Caki2 (cell line): Measurements from ENCODE around the gene SURF4. TPM values are rescaled to one million over a fixed set of nuclear protein-coding genes. Genes with fewer than 3 reads are reported as not detected.
"Not testable (repeated sequence)": the region's sequence is repeated elsewhere in the genome, so short reads cannot be mapped to it uniquely, and the experiment has no call there.

Experiments used
- DNase-seq: peaks from one replicate; pipeline ENCODE4 v3.0.0-alpha.2; 2015; ENCODE audit warnings: low read depth
- in situ Hi-C: cut with HindIII; loops from 2 replicates; pipeline ENCODE4 v1.10.0; 2016; ENCODE audit warnings: low sequenced_read_pairs, low pct_unique_long_range_greater_than_20kb, mixed read lengths
- total RNA-seq: library from RNA; depleted of rRNA; stranded (reverse); fragments of >200 nt; shearing (Covaris generic); gene quantifications from 2 replicates; pipeline ENCODE4 v1.2.3, GENCODE V29; 2014; ENCODE audit warnings: low replicate concordance

The SURF4 gene
- total RNA-seq, 1 experiment from 2014 or later, result 370 TPM

- in situ Hi-C loops, result no loop called here
- no peak for DNase-seq
Measured at GRCh38 chr9:133402689-133403088, 26.8 kb upstream of the SURF4 start.

GRCh38 chr9:133401588-133401987 lies 25.7 kb upstream of the SURF4 start:
- in situ Hi-C loops, result no loop called here

GRCh38 chr9:133400292-133400691 lies 24.4 kb upstream of the SURF4 start:
- in situ Hi-C loops, result no loop called here
- no peak for DNase-seq

More at GRCh38 chr9:133401588-133401987, 25.7 kb upstream of the SURF4 start:
- no peak for DNase-seq

GRCh38 chr9:133397895-133398294 lies 22.0 kb upstream of the SURF4 start:
- in situ Hi-C loops, result no loop called here
- no peak for DNase-seq

- in situ Hi-C loops, result no loop called here
- DNase-seq, result no peak
Measured at GRCh38 chr9:133397370-133397769, 21.5 kb upstream of the SURF4 start.

GRCh38 chr9:133396952-133397351 lies 21.1 kb upstream of the SURF4 start:
- DNase-seq, result no peak
- in situ Hi-C loops, result no loop called here

- in situ Hi-C loops, result no loop called here
- DNase-seq, result no peak
Measured at GRCh38 chr9:133394687-133395271, 18.9 kb upstream of the SURF4 start.

- in situ Hi-C loops, result no loop called here
- no peak for DNase-seq
Measured at GRCh38 chr9:133393399-133393798, 17.5 kb upstream of the SURF4 start.

- in situ Hi-C loops, DNase-seq: not testable (repeated sequence)
Measured at GRCh38 chr9:133392308-133392707, 16.4 kb upstream of the SURF4 start.

GRCh38 chr9:133391449-133391848 lies 15.6 kb upstream of the SURF4 start:
- DNase-seq, in situ Hi-C loops: not testable (repeated sequence)

- in situ Hi-C loops, result no loop called here
Measured at GRCh38 chr9:133390713-133391112, 14.9 kb upstream of the SURF4 start.

GRCh38 chr9:133389562-133389961 lies 13.7 kb upstream of the SURF4 start:
- in situ Hi-C loops, result no loop called here

More at GRCh38 chr9:133390713-133391112, 14.9 kb upstream of the SURF4 start:
- DNase-seq, result no peak

GRCh38 chr9:133389025-133389557 lies 13.2 kb upstream of the SURF4 start:
- in situ Hi-C loops, result no loop called here
- DNase-seq, result no peak

More at GRCh38 chr9:133389562-133389961, 13.7 kb upstream of the SURF4 start:
- no peak for DNase-seq

- DNase-seq, result no peak
- in situ Hi-C loops, result no loop called here
Measured at GRCh38 chr9:133387680-133388079, 11.8 kb upstream of the SURF4 start.

- no peak for DNase-seq
- in situ Hi-C loops, result no loop called here
Measured at GRCh38 chr9:133386338-133386737, 10.5 kb upstream of the SURF4 start.

- DNase-seq, result no peak
- in situ Hi-C loops, result no loop called here
Measured at GRCh38 chr9:133385452-133385851, 9.6 kb upstream of the SURF4 start.

GRCh38 chr9:133384736-133385321 lies 9.0 kb upstream of the SURF4 start:
- no peak for DNase-seq
- in situ Hi-C loops, result no loop called here

GRCh38 chr9:133383438-133383837 lies 7.6 kb upstream of the SURF4 start:
- no peak for DNase-seq
- in situ Hi-C loops, result no loop called here

- no peak for DNase-seq
- in situ Hi-C loops, result no loop called here
Measured at GRCh38 chr9:133382507-133383141, 6.8 kb upstream of the SURF4 start.
